Kidney glomerular epithelial cell (primary cell): ENCODE measurements around the gene GBF1.

ENCODE experiments used
- DNase-seq: peaks from one replicate; lab custom pipeline; 2025; lab: John Stamatoyannopoulos, UW

Gene GBF1

GRCh38 chr10:102396317-102396650, 151.0 kb downstream of the GBF1 start:
- DNase-seq, result no peak

GRCh38 chr10:102396730-102397151, 151.4 kb downstream of the GBF1 start:
- DNase-seq, result no peak

GRCh38 chr10:102397222-102398171, 152.2 kb downstream of the GBF1 start:
- DNase-seq, result no peak

- no peak for DNase-seq
Measured at GRCh38 chr10:102398172-102399020, 153.1 kb downstream of the GBF1 start.

- peak; percentile 67 for DNase-seq
Measured at GRCh38 chr10:102399217-102400021, 154.1 kb downstream of the GBF1 start.

GRCh38 chr10:102400076-102400475, 154.7 kb downstream of the GBF1 start:
- no peak for DNase-seq

GRCh38 chr10:102400598-102401341, 155.4 kb downstream of the GBF1 start:
- DNase-seq, result no peak

GRCh38 chr10:102401342-102401654, 156.0 kb downstream of the GBF1 start:
- no peak for DNase-seq

GRCh38 chr10:102401735-102402511, 156.6 kb downstream of the GBF1 start:
- peak; percentile 54 for DNase-seq

- no peak for DNase-seq
Measured at GRCh38 chr10:102402512-102402896, 157.2 kb downstream of the GBF1 start.

GRCh38 chr10:102403115-102403514, 157.8 kb downstream of the GBF1 start:
- no peak for DNase-seq

- DNase-seq, result no peak
Measured at GRCh38 chr10:102404361-102405107, 159.2 kb downstream of the GBF1 start.

- DNase-seq, result no peak
Measured at GRCh38 chr10:102405108-102405571, 159.8 kb downstream of the GBF1 start.

GRCh38 chr10:102405632-102406031, 160.3 kb downstream of the GBF1 start:
- DNase-seq, result no peak

GRCh38 chr10:102406815-102407214, 161.5 kb downstream of the GBF1 start:
- DNase-seq, result no peak

GRCh38 chr10:102407425-102408130, 162.2 kb downstream of the GBF1 start:
- DNase-seq, result no peak

GRCh38 chr10:102408131-102408727, 162.9 kb downstream of the GBF1 start:
- DNase-seq, result no peak

- DNase-seq, result no peak
Measured at GRCh38 chr10:102408728-102409603, 163.6 kb downstream of the GBF1 start.
